ENCODE results near the gene RHOT2. TPM values are rescaled to one million over a fixed set of nuclear protein-coding genes. Genes with fewer than 3 reads are reported as not detected.

RHOT2 gene
- total RNA-seq, 1 donor from 2014 or later = 189 TPM

GRCh38 chr16:661184-661821, 6.6 kb upstream of the RHOT2 start:
- DNase-seq (ENCODE audit: low read depth, low spot score) = no peak
- Mint-ChIP-seq H3K36me3 (ENCODE audit: low read depth) (no peaks in the 10 kb centered on the region), H3K4me1 (peaks cover 6% of the 10 kb centered on the region), H3K27me3 (ENCODE audit: low read depth) (no peaks in the 10 kb centered on the region), H3K27ac (ENCODE audit: unreplicated experiment) (peak overlapping the region; percentile 19), H3K4me3 (no peak overlapping the region), H3K9me3 (no peaks in the 10 kb centered on the region)
- no peak for TF ChIP-seq CTCF (conservative IDR thresholded peaks at IDR 0.05)

DNA sequence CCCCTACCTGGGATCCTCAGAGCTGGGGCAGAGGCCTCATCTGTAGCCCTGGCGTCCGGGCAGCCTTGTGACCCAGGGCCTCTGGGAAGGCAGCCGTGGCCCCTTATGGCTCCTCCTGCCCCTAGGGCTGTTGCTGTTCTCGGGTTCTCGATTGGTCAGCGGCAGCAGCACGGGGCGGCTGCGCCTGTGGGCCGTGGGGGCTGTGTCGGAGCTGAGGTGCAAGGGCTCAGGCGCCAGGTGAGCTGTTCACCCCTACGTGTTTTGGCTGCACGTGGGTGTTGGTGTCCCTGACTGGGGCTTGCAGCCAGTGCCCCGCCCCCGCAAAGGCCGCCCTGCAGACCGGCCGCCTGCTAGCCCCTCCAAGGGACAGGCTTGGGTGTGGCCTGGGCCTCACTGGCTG, 5.8 kb upstream of the RHOT2 start:
- Mint-ChIP-seq H3K4me1 (peaks cover 6% of the 10 kb centered on the region), H3K36me3 (ENCODE audit: low read depth) (no peaks in the 10 kb centered on the region), H3K4me3 (no peak overlapping the region), H3K27me3 (ENCODE audit: low read depth) (no peaks in the 10 kb centered on the region), H3K9me3 (no peaks in the 10 kb centered on the region), H3K27ac (ENCODE audit: unreplicated experiment) (no peak overlapping the region)
- DNase-seq (ENCODE audit: low read depth, low spot score) = no peak
- no peak for TF ChIP-seq CTCF (conservative IDR thresholded peaks at IDR 0.05)

GRCh38 chr16:662597-662996, 5.3 kb upstream of the RHOT2 start:
- TF ChIP-seq CTCF (conservative IDR thresholded peaks at IDR 0.05) = no peak
- Mint-ChIP-seq H3K36me3 (ENCODE audit: low read depth) (no peaks in the 10 kb centered on the region), H3K27me3 (ENCODE audit: low read depth) (no peaks in the 10 kb centered on the region), H3K4me3 (no peak overlapping the region), H3K9me3 (no peaks in the 10 kb centered on the region), H3K27ac (ENCODE audit: unreplicated experiment) (no peak overlapping the region), H3K4me1 (peaks cover 7% of the 10 kb centered on the region)
- DNase-seq (ENCODE audit: low read depth, low spot score) = no peak

DNA sequence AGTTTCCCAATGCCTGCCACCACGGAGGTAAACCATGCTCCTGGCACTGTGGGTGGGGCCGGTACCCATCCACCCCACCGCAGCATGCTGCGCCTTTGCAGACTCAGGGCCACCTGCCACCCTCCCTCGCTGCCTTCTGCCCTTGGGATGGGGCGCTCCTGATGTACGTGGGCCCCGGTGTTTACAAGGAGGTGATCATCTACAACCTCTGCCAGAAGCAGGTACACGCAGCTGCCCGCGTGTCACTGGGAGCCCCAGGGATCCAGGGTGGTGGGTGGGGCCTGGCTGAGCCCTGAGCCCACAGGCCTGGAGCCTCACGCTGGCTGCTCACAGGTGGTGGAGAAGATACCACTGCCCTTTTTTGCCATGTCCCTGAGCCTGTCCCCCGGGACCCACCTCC, 1.4 kb upstream of the RHOT2 start:
- H3K36me3 Mint-ChIP-seq (ENCODE audit: low read depth) = no peaks in the 10 kb centered on the region
- no peak overlapping the region for H3K27ac Mint-ChIP-seq (ENCODE audit: unreplicated experiment)
- H3K9me3 Mint-ChIP-seq = no peaks in the 10 kb centered on the region
- no peak for TF ChIP-seq CTCF (conservative IDR thresholded peaks at IDR 0.05)
- H3K4me1 Mint-ChIP-seq = peaks cover 4% of the 10 kb centered on the region
- H3K27me3 Mint-ChIP-seq (ENCODE audit: low read depth) = no peaks in the 10 kb centered on the region
- DNase-seq (ENCODE audit: low read depth, low spot score) = no peak
- H3K4me3 Mint-ChIP-seq = no peak overlapping the region

DNA sequence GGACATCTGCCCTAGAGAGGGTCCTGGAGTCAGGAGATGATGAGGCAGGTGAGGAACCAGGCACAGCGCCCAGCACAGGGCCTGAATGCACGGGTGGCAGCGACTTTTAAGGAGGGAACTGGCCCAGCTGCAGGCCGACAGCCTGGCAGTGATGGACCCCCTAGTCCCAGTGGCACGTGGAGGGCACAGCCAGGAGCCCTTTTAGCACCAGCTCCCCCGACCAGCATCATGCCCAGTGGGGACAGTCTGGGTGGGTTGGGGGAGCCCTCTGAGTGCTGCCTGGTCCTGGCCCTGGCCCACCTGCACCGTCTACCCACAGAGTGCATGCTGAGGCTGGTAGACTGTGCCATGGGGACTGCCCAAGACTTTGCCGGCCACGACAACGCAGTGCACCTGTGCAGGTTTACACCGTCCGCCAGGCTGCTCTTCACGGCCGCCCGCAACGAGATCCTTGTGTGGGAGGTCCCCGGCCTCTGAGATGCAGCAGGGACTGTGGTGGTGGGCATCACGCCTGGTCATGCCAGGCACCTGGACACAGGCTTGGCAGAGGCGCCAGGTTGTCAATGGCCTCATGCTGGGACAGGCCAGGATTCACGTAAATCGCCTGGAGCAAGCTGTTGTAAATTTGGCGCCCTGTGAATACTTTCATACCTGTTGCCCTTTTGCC, 686 bp upstream of the RHOT2 start:
- no peak for TF ChIP-seq CTCF (conservative IDR thresholded peaks at IDR 0.05)
- no peak for DNase-seq (ENCODE audit: low read depth, low spot score)
- Mint-ChIP-seq H3K27ac (ENCODE audit: unreplicated experiment) (peak overlapping the region; percentile 95), H3K4me3 (peak overlapping the region; percentile 54), H3K36me3 (ENCODE audit: low read depth) (no peaks in the 10 kb centered on the region), H3K9me3 (no peaks in the 10 kb centered on the region), H3K4me1 (peaks cover 4% of the 10 kb centered on the region), H3K27me3 (ENCODE audit: low read depth) (no peaks in the 10 kb centered on the region)
